ENCODE data around the gene HEXD. TPM values are rescaled to one million over a fixed set of nuclear protein-coding genes. Genes with fewer than 3 reads are reported as not detected.

HEXD gene
- total RNA-seq, 2 experiments from 2014 or later, result 87.9 to 93.2 TPM

- Histone ChIP-seq H3K79me2 (ENCODE audit: insufficient read depth, low read depth, low read length) (no peaks in the 10 kb centered on the region), H3K9me3 (ENCODE audit: low read length) (no peaks in the 10 kb centered on the region), H3K27ac (ENCODE audit: low read depth, low read length, poor library complexity, severe bottlenecking) (peak overlapping the region; percentile 34), H2AFZ (ENCODE audit: low read length) (no peak overlapping the region), H3K4me3 (ENCODE audit: low read depth, low read length, poor library complexity, severe bottlenecking) (no peak overlapping the region), H3K36me3 (ENCODE audit: insufficient read depth, low read length) (peaks cover 46% of the 10 kb centered on the region), H3K4me1 (ENCODE audit: insufficient read depth, low read length, poor library complexity, severe bottlenecking) (peaks cover 11% of the 10 kb centered on the region), H4K20me1 (ENCODE audit: insufficient read depth, low read length) (no peaks in the 10 kb centered on the region), H3K9me2 (ENCODE audit: insufficient read depth, low read length) (no peaks in the 10 kb centered on the region), H3K4me2 (ENCODE audit: low read length) (peak overlapping the region; percentile 45)
- intact Hi-C loops (cut with micrococcal nuclease; ENCODE audit: unreplicated experiment), result no loop called here
- POLR2A ChIA-PET, result interaction anchor here (0.9 kb wide), 1 partner anchor 77 kb away, joined by 3 read pairs; no protein-coding TSS in a partner anchor
- CTCF ChIA-PET (ENCODE audit: unreplicated experiment), result interaction anchor here (1.1 kb wide), 1 partner anchor 8 kb away, joined by 3 read pairs; no protein-coding TSS in a partner anchor
- no peak for TF ChIP-seq EZH2phosphoT487 (IDR thresholded peaks at IDR 0.05; ENCODE audit: borderline replicate concordance, low read depth, low read length)
- TF ChIP-seq, protein P1, sequence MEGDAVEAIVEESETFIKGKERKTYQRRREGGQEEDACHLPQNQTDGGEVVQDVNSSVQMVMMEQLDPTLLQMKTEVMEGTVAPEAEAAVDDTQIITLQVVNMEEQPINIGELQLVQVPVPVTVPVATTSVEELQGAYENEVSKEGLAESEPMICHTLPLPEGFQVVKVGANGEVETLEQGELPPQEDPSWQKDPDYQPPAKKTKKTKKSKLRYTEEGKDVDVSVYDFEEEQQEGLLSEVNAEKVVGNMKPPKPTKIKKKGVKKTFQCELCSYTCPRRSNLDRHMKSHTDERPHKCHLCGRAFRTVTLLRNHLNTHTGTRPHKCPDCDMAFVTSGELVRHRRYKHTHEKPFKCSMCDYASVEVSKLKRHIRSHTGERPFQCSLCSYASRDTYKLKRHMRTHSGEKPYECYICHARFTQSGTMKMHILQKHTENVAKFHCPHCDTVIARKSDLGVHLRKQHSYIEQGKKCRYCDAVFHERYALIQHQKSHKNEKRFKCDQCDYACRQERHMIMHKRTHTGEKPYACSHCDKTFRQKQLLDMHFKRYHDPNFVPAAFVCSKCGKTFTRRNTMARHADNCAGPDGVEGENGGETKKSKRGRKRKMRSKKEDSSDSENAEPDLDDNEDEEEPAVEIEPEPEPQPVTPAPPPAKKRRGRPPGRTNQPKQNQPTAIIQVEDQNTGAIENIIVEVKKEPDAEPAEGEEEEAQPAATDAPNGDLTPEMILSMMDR (conservative IDR thresholded peaks at IDR 0.05; ENCODE audit: low read length), result no peak
- peak; percentile 60 for DNase-seq (ENCODE audit: low spot score)
- BruUV-seq (replicated peaks), result no TSS peak
Observed at GRCh38 chr17:82434216-82434565, 16.0 kb downstream of the HEXD start.

- Histone ChIP-seq H3K4me1 (ENCODE audit: insufficient read depth, low read length, poor library complexity, severe bottlenecking) (peaks cover 11% of the 10 kb centered on the region), H4K20me1 (ENCODE audit: insufficient read depth, low read length) (no peaks in the 10 kb centered on the region), H3K4me2 (ENCODE audit: low read length) (no peak overlapping the region), H2AFZ (ENCODE audit: low read length) (no peak overlapping the region), H3K9me3 (ENCODE audit: low read length) (no peaks in the 10 kb centered on the region), H3K36me3 (ENCODE audit: insufficient read depth, low read length) (peaks cover 55% of the 10 kb centered on the region), H3K9me2 (ENCODE audit: insufficient read depth, low read length) (no peaks in the 10 kb centered on the region), H3K27ac (ENCODE audit: low read depth, low read length, poor library complexity, severe bottlenecking) (no peak overlapping the region), H3K4me3 (ENCODE audit: low read depth, low read length, poor library complexity, severe bottlenecking) (no peak overlapping the region), H3K79me2 (ENCODE audit: insufficient read depth, low read depth, low read length) (no peaks in the 10 kb centered on the region)
- ChIA-PET CTCF (ENCODE audit: unreplicated experiment) (no interaction called here), POLR2A (no interaction called here)
- no peak for DNase-seq (ENCODE audit: low spot score)
- intact Hi-C loops (cut with micrococcal nuclease; ENCODE audit: unreplicated experiment), result no loop called here
- BruUV-seq (replicated peaks), result no TSS peak
- TF ChIP-seq, protein P1 (conservative IDR thresholded peaks at IDR 0.05; ENCODE audit: low read length), result no peak
- TF ChIP-seq EZH2phosphoT487 (IDR thresholded peaks at IDR 0.05; ENCODE audit: borderline replicate concordance, low read depth, low read length), result no peak
Observed at GRCh38 chr17:82435103-82435502, 17.0 kb downstream of the HEXD start.

- no peak overlapping the region for H3K27ac ChIP-seq (ENCODE audit: low read depth, low read length, poor library complexity, severe bottlenecking)
- H3K9me3 ChIP-seq (ENCODE audit: low read length), result no peaks in the 10 kb centered on the region
- DNase-seq (ENCODE audit: low spot score), result no peak
- H4K20me1 ChIP-seq (ENCODE audit: insufficient read depth, low read length), result no peaks in the 10 kb centered on the region
- no TSS peak for BruUV-seq (replicated peaks)
- H2AFZ ChIP-seq (ENCODE audit: low read length), result no peak overlapping the region
- H3K9me2 ChIP-seq (ENCODE audit: insufficient read depth, low read length), result no peaks in the 10 kb centered on the region
- H3K36me3 ChIP-seq (ENCODE audit: insufficient read depth, low read length), result peaks cover 63% of the 10 kb centered on the region
- ChIA-PET POLR2A (interaction anchor here (0.7 kb wide), 1 partner anchor 497 kb away, joined by 3 read pairs; no protein-coding TSS in a partner anchor), CTCF (ENCODE audit: unreplicated experiment) (no interaction called here)
- H3K4me3 ChIP-seq (ENCODE audit: low read depth, low read length, poor library complexity, severe bottlenecking), result no peak overlapping the region
- TF ChIP-seq, protein P1 (conservative IDR thresholded peaks at IDR 0.05; ENCODE audit: low read length), result no peak
- no peak for TF ChIP-seq EZH2phosphoT487 (IDR thresholded peaks at IDR 0.05; ENCODE audit: borderline replicate concordance, low read depth, low read length)
- H3K4me1 ChIP-seq (ENCODE audit: insufficient read depth, low read length, poor library complexity, severe bottlenecking), result peaks cover 11% of the 10 kb centered on the region
- no peaks in the 10 kb centered on the region for H3K79me2 ChIP-seq (ENCODE audit: insufficient read depth, low read depth, low read length)
- intact Hi-C loops (cut with micrococcal nuclease; ENCODE audit: unreplicated experiment), result no loop called here
- no peak overlapping the region for H3K4me2 ChIP-seq (ENCODE audit: low read length)
Observed at GRCh38 chr17:82435601-82436583, 17.7 kb downstream of the HEXD start.
